T-helper 1 cell treated with Interleukin-12 subunit alpha and Interleukin-12 subunit beta and Interleukin-4 antibody, amounts not matched to agents 30 ng/mL and 1 ng/mL, for 36 hours (primary cell): ENCODE results near the gene NUTM2B. TPM values are rescaled to one million over a fixed set of nuclear protein-coding genes. Genes with fewer than 3 reads are reported as not detected.
"Not testable (repeated sequence)": the region's sequence is repeated elsewhere in the genome, so short reads cannot be mapped to it uniquely, and the experiment has no call there.

ENCODE experiments used
- intact Hi-C: fragments of 100-400 bp; cut with micrococcal nuclease; formaldehyde crosslinking; loops from one replicate; pipeline ENCODE4 v1.15.1; 2024
- total RNA-seq: library from RNA; stranded (reverse); gene quantifications from 2 replicates; pipeline ENCODE4 v1.2.3, GENCODE V29; 2022

NUTM2B gene
- total RNA-seq, 1 donor from 2014 or later: 2.2 TPM

DNA sequence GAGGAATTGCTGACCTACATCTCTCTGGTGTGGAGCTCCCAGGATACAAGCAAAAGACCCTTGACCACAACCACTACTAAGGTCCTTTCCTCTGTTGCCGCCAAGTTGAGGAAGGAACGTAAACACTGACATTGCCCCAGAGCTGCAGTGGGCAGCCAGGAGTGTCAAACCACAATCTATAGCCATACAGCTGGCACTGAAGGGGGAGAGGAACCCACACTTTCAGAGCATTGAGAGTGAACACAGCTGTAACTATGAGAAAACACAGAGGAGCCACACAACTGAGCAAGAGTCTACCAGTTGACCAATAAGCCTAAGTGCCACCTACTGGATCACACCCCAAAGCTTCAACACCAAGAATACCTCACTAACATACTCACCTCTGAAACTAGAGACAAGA, 45.5 kb downstream of the NUTM2B start:
- intact Hi-C loops: not testable (repeated sequence)

DNA sequence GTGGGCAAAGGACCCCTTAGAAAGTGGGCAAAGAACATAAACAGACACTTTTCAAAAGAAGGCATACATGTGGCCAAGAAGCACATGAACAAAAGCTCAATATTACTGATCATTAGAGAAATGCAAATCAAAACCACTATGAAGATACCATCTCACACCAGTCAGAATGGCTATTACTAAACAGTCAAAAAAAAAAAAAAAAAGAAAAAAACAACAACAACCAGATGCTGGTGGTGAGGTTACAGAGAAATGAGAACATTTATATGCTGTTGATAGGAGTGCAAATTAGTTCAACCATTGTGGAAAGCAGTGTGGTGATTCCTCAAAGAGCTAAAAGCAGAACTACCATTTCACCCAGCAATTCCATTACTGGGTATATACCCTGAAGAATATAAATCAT, 50.6 kb downstream of the NUTM2B start:
- intact Hi-C loops: not testable (repeated sequence)

GRCh38 chr10:79758297-79758993, 55.4 kb downstream of the NUTM2B start:
- intact Hi-C loops: not testable (repeated sequence)

Other genes starting within 250 kb of the NUTM2B start
- gene EIF5AL1, start 190.7 kb upstream of the NUTM2B start, total RNA-seq: 0.12 and 0.27 TPM in 2 replicates
- not detected in 2 replicates for gene SFTPA2, start 142.8 kb upstream of the NUTM2B start, total RNA-seq
- gene SFTPA1, start 92.3 kb upstream of the NUTM2B start, total RNA-seq: not detected in 2 replicates
- 0.20 TPM in 1 of 2 replicates, not detected in the other for gene NUTM2E, start 123.5 kb downstream of the NUTM2B start, total RNA-seq
- gene SFTPD, start 245.9 kb downstream of the NUTM2B start, total RNA-seq: not detected in 2 replicates